ENCODE data around the gene GSTM5. TPM values are rescaled to one million over a fixed set of nuclear protein-coding genes. Genes with fewer than 3 reads are reported as not detected.

The GSTM5 gene
- total RNA-seq, 1 donor from 2014 or later: 2.6 TPM

Other genes with a start within 250 kb of the GSTM5 start
- 28.9 TPM for gene SYPL2, start 245.7 kb upstream of the GSTM5 start, total RNA-seq
- 3.8 TPM for gene ATXN7L2, start 228.3 kb upstream of the GSTM5 start, total RNA-seq
- gene CYB561D1, start 218.2 kb upstream of the GSTM5 start, total RNA-seq: 5.5 TPM
- gene AMIGO1, start 202.5 kb upstream of the GSTM5 start, total RNA-seq: 13.8 TPM
- 0.13 TPM for gene GPR61, start 172.4 kb upstream of the GSTM5 start, total RNA-seq
- 3.9 TPM for gene GNAI3, start 163.6 kb upstream of the GSTM5 start, total RNA-seq
- not detected for gene GNAT2, start 92.6 kb upstream of the GSTM5 start, total RNA-seq
- 16.7 TPM for gene AMPD2, start 92.4 kb upstream of the GSTM5 start, total RNA-seq
- gene GSTM4, start 56.2 kb upstream of the GSTM5 start, total RNA-seq: 33.0 TPM
- 43.5 TPM for gene GSTM2, start 44.2 kb upstream of the GSTM5 start, total RNA-seq
- 44.1 TPM for gene GSTM1, start 24.4 kb upstream of the GSTM5 start, total RNA-seq
- gene GSTM3, start 28.8 kb downstream of the GSTM5 start, total RNA-seq: 93.2 TPM
- not detected for gene EPS8L3, start 51.7 kb downstream of the GSTM5 start, total RNA-seq
- 16.7 TPM for gene CSF1, start 198.6 kb downstream of the GSTM5 start, total RNA-seq